NCI-H187 (cell line): ENCODE measurements around the gene DCUN1D3.

Source experiments
- DNase-seq, 2 experiments: peaks; one replicate each; lab custom pipeline; 2025; lab: John Stamatoyannopoulos, UW

DCUN1D3 gene

GRCh38 chr16:20918486-20919239, 18.5 kb upstream of the DCUN1D3 start:
- no peak for DNase-seq

GRCh38 chr16:20916942-20917341, 16.8 kb upstream of the DCUN1D3 start:
- no peak for DNase-seq

- no peak for DNase-seq
These were observed 16.1 kb upstream of the DCUN1D3 start for GRCh38 chr16:20916289-20916688.

- DNase-seq: no peak
These were observed 11.2 kb upstream of the DCUN1D3 start for GRCh38 chr16:20911361-20911760.

GRCh38 chr16:20910781-20911321, 10.7 kb upstream of the DCUN1D3 start:
- DNase-seq: no peak

- DNase-seq: no peak
These were observed 6.4 kb upstream of the DCUN1D3 start for GRCh38 chr16:20906341-20907255.

- DNase-seq: no peak
These were observed 5.4 kb upstream of the DCUN1D3 start for GRCh38 chr16:20905576-20905975.

- DNase-seq: no peak
These were observed 4.4 kb upstream of the DCUN1D3 start for GRCh38 chr16:20904507-20905081.

- no peak for DNase-seq
These were observed 3.8 kb upstream of the DCUN1D3 start for GRCh38 chr16:20903899-20904506.

- no peak for DNase-seq
These were observed 3.1 kb upstream of the DCUN1D3 start for GRCh38 chr16:20903116-20903898.

- DNase-seq: no peak
These were observed 2.3 kb upstream of the DCUN1D3 start for GRCh38 chr16:20902426-20902825.

- DNase-seq: no peak
These were observed 1.4 kb upstream of the DCUN1D3 start for GRCh38 chr16:20901436-20902112.

- DNase-seq: no peak
These were observed 894 bp upstream of the DCUN1D3 start for GRCh38 chr16:20901068-20901435.

GRCh38 chr16:20899477-20900298, 470 bp downstream of the DCUN1D3 start:
- DNase-seq: peak in 1 of 2 experiments; percentile 50

- DNase-seq: no peak
These were observed 1.1 kb downstream of the DCUN1D3 start for GRCh38 chr16:20899071-20899470.

- DNase-seq: no peak
These were observed 2.2 kb downstream of the DCUN1D3 start for GRCh38 chr16:20897922-20898321.

- DNase-seq: no peak
These were observed 2.8 kb downstream of the DCUN1D3 start for GRCh38 chr16:20897253-20897897.

- no peak for DNase-seq
These were observed 5.8 kb downstream of the DCUN1D3 start for GRCh38 chr16:20894388-20894787.

GRCh38 chr16:20889625-20890275, 10.4 kb downstream of the DCUN1D3 start:
- no peak for DNase-seq
